GM23338 (cell line): ENCODE results near the gene LRRC26. TPM values are rescaled to one million over a fixed set of nuclear protein-coding genes. Genes with fewer than 3 reads are reported as not detected.

ENCODE experiments used
- ATAC-seq: fragments of 200-7000 bp; cut with Tn5 transposase; 3 replicates; pipeline ENCODE4 v1.9.1; 2020
- DNase-seq: peaks from one replicate; pipeline ENCODE4 v3.0.0-alpha.2; 2015; ENCODE audit warnings: low spot score
- H2AFZ ChIP-seq: fragments of 200-600 bp; sonication (generic); 2 replicates; pipeline ENCODE4 v1.8.0; 2016; ENCODE audit warnings: antibody characterized with exemption, mild to moderate bottlenecking, moderate library complexity
- H3F3A ChIP-seq: fragments of 200-600 bp; sonication (generic); replicated peaks from 2 replicates; pipeline ENCODE4 v1.8.0; 2017; ENCODE audit warnings: antibody characterized with exemption, mixed run types, low read depth
- H3K27ac ChIP-seq: fragments of 200-600 bp; sonication (generic); 2 replicates; pipeline ENCODE4 v1.6.1; 2016; ENCODE audit warnings: low read depth
- H3K27me3 ChIP-seq: fragments of 200-600 bp; sonication (generic); 2 replicates; pipeline ENCODE4 v1.8.0; 2016; ENCODE audit warnings: mild to moderate bottlenecking, mixed run types, moderate library complexity; ENCODE audit not compliant: insufficient read depth
- H3K36me3 ChIP-seq: fragments of 200-600 bp; sonication (generic); 2 replicates; pipeline ENCODE4 v1.8.0; 2016; ENCODE audit warnings: mild to moderate bottlenecking; ENCODE audit not compliant: insufficient read depth
- H3K4me1 ChIP-seq: fragments of 200-600 bp; sonication (generic); 2 replicates; pipeline ENCODE4 v1.8.0; 2016; ENCODE audit warnings: mild to moderate bottlenecking, moderate library complexity; ENCODE audit not compliant: insufficient read depth
- H3K4me2 ChIP-seq: fragments of 200-600 bp; sonication (generic); 2 replicates; pipeline ENCODE4 v1.7.1; 2017; ENCODE audit warnings: mixed run types
- H3K4me3 ChIP-seq: fragments of 200-600 bp; sonication (generic); 2 replicates; pipeline ENCODE4 v1.6.1; 2016; ENCODE audit warnings: mixed run types
- H3K79me2 ChIP-seq: fragments of 200-600 bp; sonication (generic); replicated peaks from 2 replicates; pipeline ENCODE4 v1.8.0; 2017; ENCODE audit warnings: mild to moderate bottlenecking; ENCODE audit not compliant: insufficient read depth
- H3K9me2 ChIP-seq: fragments of 200-600 bp; sonication (generic); 2 replicates; pipeline ENCODE4 v1.8.0; 2017; ENCODE audit not compliant: insufficient read depth
- H4K20me1 ChIP-seq: fragments of 200-600 bp; sonication (generic); replicated peaks from 2 replicates; pipeline ENCODE4 v1.8.0; 2017; ENCODE audit warnings: mild to moderate bottlenecking; ENCODE audit not compliant: insufficient read depth
- H3K27ac Mint-ChIP-seq: 2 replicates; pipeline ENCODE4 v1.8.0; 2020; ENCODE audit warnings: inconsistent platforms, mild to moderate bottlenecking, moderate library complexity, mixed read lengths
- H3K27me3 Mint-ChIP-seq: 3 replicates; pipeline ENCODE4 v1.8.0; 2022; ENCODE audit warnings: low read depth, mild to moderate bottlenecking, moderate library complexity, mixed read lengths, inconsistent platforms; ENCODE audit not compliant: insufficient read depth, poor library complexity
- H3K36me3 Mint-ChIP-seq: 3 replicates; pipeline ENCODE4 v1.8.0; 2021; ENCODE audit warnings: low read depth, mild to moderate bottlenecking, inconsistent platforms, moderate library complexity, mixed read lengths
- H3K4me1 Mint-ChIP-seq: 3 replicates; pipeline ENCODE4 v1.8.0; 2020; ENCODE audit warnings: mild to moderate bottlenecking, inconsistent platforms, mixed read lengths
- H3K4me3 Mint-ChIP-seq: 3 replicates; pipeline ENCODE4 v1.8.0; 2021; ENCODE audit warnings: moderate library complexity, mild to moderate bottlenecking, inconsistent platforms, mixed read lengths
- H3K9me3 Mint-ChIP-seq: 3 replicates; pipeline ENCODE4 v1.8.0; 2020; ENCODE audit warnings: moderate library complexity, mild to moderate bottlenecking, inconsistent platforms, mixed read lengths
- CREB1 ChIP-seq: fragments of 250-450 bp; sonication (Bioruptor Pico); IDR thresholded peaks from 2 replicates; pipeline ENCODE4 v1.5.0; 2020; ENCODE audit warnings: low read depth, mild to moderate bottlenecking, moderate library complexity
- ETS1 ChIP-seq: IDR thresholded peaks from 2 replicates; pipeline ENCODE4 v1.6.1; 2016; ENCODE audit warnings: antibody characterized with exemption
- EZH2 ChIP-seq: fragments of 200-600 bp; sonication (generic); IDR thresholded peaks from one replicate; pipeline ENCODE4 v1.8.0; 2017; ENCODE audit warnings: antibody characterized with exemption, mild to moderate bottlenecking, low read depth; ENCODE audit not compliant: unreplicated experiment
- EZH2phosphoT487 ChIP-seq: fragments of 200-600 bp; sonication (generic); IDR thresholded peaks from one replicate; pipeline ENCODE4 v1.8.1; 2018; ENCODE audit warnings: antibody characterized with exemption; ENCODE audit not compliant: unreplicated experiment
- JUNB ChIP-seq: IDR thresholded peaks from one replicate; pipeline ENCODE4 v1.6.1; 2016; ENCODE audit warnings: antibody characterized with exemption; ENCODE audit not compliant: unreplicated experiment
- NANOG ChIP-seq: IDR thresholded peaks from 2 replicates; pipeline ENCODE4 v1.6.1; 2016; ENCODE audit warnings: antibody characterized with exemption, borderline replicate concordance
- POLR2AphosphoS5 ChIP-seq: IDR thresholded peaks from 2 replicates; pipeline ENCODE4 v1.6.1; 2016; ENCODE audit warnings: antibody characterized with exemption, low read depth
- REST ChIP-seq: IDR thresholded peaks from one replicate; pipeline ENCODE4 v1.6.1; 2018; ENCODE audit warnings: antibody characterized with exemption; ENCODE audit not compliant: unreplicated experiment
- STAT1 ChIP-seq: IDR thresholded peaks from one replicate; pipeline ENCODE4 v1.6.1; 2016; ENCODE audit warnings: antibody characterized with exemption; ENCODE audit not compliant: unreplicated experiment
- ZNF114 ChIP-seq: fragments of 250-450 bp; sonication (Bioruptor Pico); IDR thresholded peaks from 2 replicates; pipeline ENCODE4 v1.5.0; 2020; ENCODE audit warnings: mild to moderate bottlenecking, moderate library complexity
- ZNF331 ChIP-seq: fragments of 250-450 bp; sonication (Bioruptor Pico); IDR thresholded peaks from 2 replicates; pipeline ENCODE4 v1.5.0; 2020; ENCODE audit warnings: low read depth, mild to moderate bottlenecking, moderate library complexity
- ZNF462 ChIP-seq: fragments of 250-450 bp; sonication (Bioruptor Pico); IDR thresholded peaks from 2 replicates; pipeline ENCODE4 v1.5.0; 2020; ENCODE audit warnings: mild to moderate bottlenecking, moderate library complexity
- polyA plus RNA-seq: library from polyadenylated mRNA; unstranded; fragments of >200 nt; fragmentation: Nextera tagmentation; extraction: Ambion mirVana; gene quantifications from 2 replicates; pipeline ENCODE4 v1.2.1, GENCODE V29; 2016
- total RNA-seq: library from RNA; depleted of rRNA; stranded (reverse); fragments of >200 nt; shearing (Covaris generic); gene quantifications from 2 replicates; pipeline ENCODE4 v1.2.3, GENCODE V29; 2014
- TF ChIP-seq, protein P1 (sequence below), 2 experiments: fragments of 200-600 bp in 1 of 2; sonication (generic) in 1 of 2; conservative IDR thresholded peaks; 2 replicates each; pipeline versions ENCODE4 v1.5.1 to v1.6.1; 2016 to 2017; ENCODE audit warnings: antibody characterized with exemption in 2 of 2, low read depth in 2 of 2, mild to moderate bottlenecking in 2 of 2, moderate library complexity in 1 of 2

The LRRC26 gene
- total and polyA plus RNA-seq, 2 experiments from 2014 or later: 0.21 to 4.3 TPM

DNA sequence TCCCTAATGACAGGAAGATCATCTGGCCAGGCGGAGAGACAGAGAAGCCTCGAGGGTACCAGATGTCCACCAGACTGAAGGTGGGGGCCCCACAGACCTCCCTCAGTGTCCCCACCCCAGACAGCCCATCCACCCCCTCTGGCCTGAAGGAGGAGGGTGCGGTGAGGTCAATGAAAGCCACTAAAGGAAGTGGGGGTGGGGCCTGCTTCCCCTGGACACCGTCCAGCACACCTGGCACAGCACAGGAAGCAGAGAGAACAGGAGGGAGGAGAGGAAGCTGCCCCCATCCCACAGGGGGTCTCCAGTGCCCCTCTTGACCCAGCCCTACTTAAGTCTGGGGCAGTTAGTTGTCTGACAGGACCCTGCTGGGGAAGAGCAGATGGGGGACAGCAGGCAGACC is 11.2 kb downstream of the LRRC26 start:
- Mint-ChIP-seq H3K4me1 (no peaks in the 10 kb centered on the region; the same call in 1 of the 3 replicates), H3K9me3 (no peaks in the 10 kb centered on the region; the same call in 2 of the 3 replicates), H3K4me3 (no peak overlapping the region), H3K27me3 (peaks cover 85% of the 10 kb centered on the region), H3K27ac (no peak overlapping the region), H3K36me3 (no peaks in the 10 kb centered on the region)
- H2AFZ ChIP-seq: no peak overlapping the region
- no peaks in the 10 kb centered on the region for H4K20me1 ChIP-seq
- TF ChIP-seq ZNF462 (CRISPR knock-in tag): no peak
- TF ChIP-seq, protein P1, sequence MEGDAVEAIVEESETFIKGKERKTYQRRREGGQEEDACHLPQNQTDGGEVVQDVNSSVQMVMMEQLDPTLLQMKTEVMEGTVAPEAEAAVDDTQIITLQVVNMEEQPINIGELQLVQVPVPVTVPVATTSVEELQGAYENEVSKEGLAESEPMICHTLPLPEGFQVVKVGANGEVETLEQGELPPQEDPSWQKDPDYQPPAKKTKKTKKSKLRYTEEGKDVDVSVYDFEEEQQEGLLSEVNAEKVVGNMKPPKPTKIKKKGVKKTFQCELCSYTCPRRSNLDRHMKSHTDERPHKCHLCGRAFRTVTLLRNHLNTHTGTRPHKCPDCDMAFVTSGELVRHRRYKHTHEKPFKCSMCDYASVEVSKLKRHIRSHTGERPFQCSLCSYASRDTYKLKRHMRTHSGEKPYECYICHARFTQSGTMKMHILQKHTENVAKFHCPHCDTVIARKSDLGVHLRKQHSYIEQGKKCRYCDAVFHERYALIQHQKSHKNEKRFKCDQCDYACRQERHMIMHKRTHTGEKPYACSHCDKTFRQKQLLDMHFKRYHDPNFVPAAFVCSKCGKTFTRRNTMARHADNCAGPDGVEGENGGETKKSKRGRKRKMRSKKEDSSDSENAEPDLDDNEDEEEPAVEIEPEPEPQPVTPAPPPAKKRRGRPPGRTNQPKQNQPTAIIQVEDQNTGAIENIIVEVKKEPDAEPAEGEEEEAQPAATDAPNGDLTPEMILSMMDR (conservative IDR thresholded peaks at IDR 0.05; ENCODE audit: low read depth in 2 of 2): no peak
- no peak for TF ChIP-seq NANOG
- TF ChIP-seq ZNF331 (CRISPR knock-in tag): no peak
- TF ChIP-seq STAT1: no peak
- TF ChIP-seq JUNB: no peak
- TF ChIP-seq ZNF114 (CRISPR knock-in tag): no peak
- no peak for TF ChIP-seq CREB1
- TF ChIP-seq REST: no peak
- no peak for TF ChIP-seq POLR2AphosphoS5
- TF ChIP-seq EZH2: no peak
- no peak for TF ChIP-seq ETS1
- no peak for TF ChIP-seq EZH2phosphoT487
- no peak overlapping the region for H3K4me3 ChIP-seq
- peaks cover 2% of the 10 kb centered on the region; the same call in 1 of the 2 replicates for H3K4me1 ChIP-seq
- H3K27ac ChIP-seq: no peak overlapping the region
- H3K9me2 ChIP-seq: no peaks in the 10 kb centered on the region
- H3K27me3 ChIP-seq: peaks cover 88% of the 10 kb centered on the region
- peaks cover 4% of the 10 kb centered on the region for H3F3A ChIP-seq
- ATAC-seq (no peak), DNase-seq (no peak)
- H3K79me2 ChIP-seq: no peaks in the 10 kb centered on the region
- H3K4me2 ChIP-seq: no peak overlapping the region
- no peaks in the 10 kb centered on the region for H3K36me3 ChIP-seq
